ENCODE measurements around the gene GPX6. TPM values are rescaled to one million over a fixed set of nuclear protein-coding genes. Genes with fewer than 3 reads are reported as not detected.

Gene GPX6
- total and polyA plus RNA-seq, 2 donors (not counting 3 experiments of a cell fraction or from before 2014, with no cell fraction given), result not detected

DNA sequence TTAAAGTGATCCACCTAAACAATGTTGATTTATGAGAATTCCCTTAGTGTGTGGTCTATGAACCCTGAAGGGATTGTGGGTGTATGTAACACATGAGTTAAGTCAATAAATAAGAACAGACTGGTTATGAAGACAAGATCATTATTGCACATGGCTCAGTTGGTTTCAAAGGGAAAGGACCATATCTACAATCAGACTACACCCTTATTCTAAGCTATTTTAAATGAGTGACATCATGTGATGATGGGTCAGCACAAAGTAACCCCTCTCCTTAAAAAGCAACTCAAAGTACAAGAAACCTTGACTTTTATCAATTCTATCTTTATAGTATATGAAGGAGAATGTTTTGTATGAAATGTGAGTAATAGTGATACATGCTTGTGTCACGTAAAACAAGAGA lies 57.0 kb downstream of the GPX6 start:
- dilution Hi-C loops (cut with MboI; ENCODE audit: extremely low pct_ligation_motif_present, low sequenced_read_pairs), result no loop called here
- Histone ChIP-seq H3K4me1 (ENCODE audit: control insufficient read depth, extremely low read depth, insufficient read depth, low read length) (no peaks in the 10 kb centered on the region), H2AFZ (ENCODE audit: low read depth, low read length) (no peak overlapping the region), H3K9me1 (replicated peaks; ENCODE audit: control insufficient read depth, extremely low read depth, insufficient read depth, low read length) (no peaks in the 10 kb centered on the region), H3K9ac (replicated peaks; ENCODE audit: extremely low read depth, insufficient read depth, low read length) (no peak overlapping the region), H3K27me3 (ENCODE audit: control insufficient read depth in 2 of 2, insufficient read depth in 2 of 2, low read length in 2 of 2) (peaks cover 6 to 10% of the 10 kb centered on the region in 2 experiments), H3K79me2 (ENCODE audit: control insufficient read depth, insufficient read depth, low read length) (no peaks in the 10 kb centered on the region), H3K4me2 (ENCODE audit: insufficient read depth, low read length) (no peak overlapping the region), H3K27ac (ENCODE audit: insufficient read depth, low read depth, low read length) (no peak overlapping the region), H3K36me3 (ENCODE audit: control insufficient read depth in 2 of 2, extremely low read depth in 1 of 2, insufficient read depth in 2 of 2, low read length in 2 of 2) (no peaks in the 10 kb centered on the region), H3K9me3 (replicated peaks; ENCODE audit: control insufficient read depth, insufficient read depth, low read length) (no peaks in the 10 kb centered on the region), H4K20me1 (replicated peaks; ENCODE audit: control insufficient read depth, extremely low read depth, insufficient read depth, low read length) (no peaks in the 10 kb centered on the region), H3K4me3 (replicated peaks in 1 of 3; ENCODE audit: insufficient read depth in 1 of 3, low read depth in 1 of 3, low read length in 3 of 3) (no peak overlapping the region)
- no peak for DNase-seq (ENCODE audit: low read depth, low spot score)
- CTCF ChIA-PET, result no interaction called here
- intact Hi-C loops (cut with micrococcal nuclease), result no loop called here
- FAIRE-seq, result no peak
- POLR2A ChIA-PET, result no interaction called here
- TF ChIP-seq EZH2 (IDR thresholded peaks at IDR 0.05; ENCODE audit: borderline replicate concordance, low read depth, low read length, severe bottlenecking), result no peak
- TF ChIP-seq MYC (IDR thresholded peaks at IDR 0.05; ENCODE audit: low read depth, low read length), result no peak
- TF ChIP-seq GATA2 (IDR thresholded peaks at IDR 0.05; ENCODE audit: insufficient read depth, insufficient read length, low read depth, low read length), result no peak
- TF ChIP-seq, protein P1, sequence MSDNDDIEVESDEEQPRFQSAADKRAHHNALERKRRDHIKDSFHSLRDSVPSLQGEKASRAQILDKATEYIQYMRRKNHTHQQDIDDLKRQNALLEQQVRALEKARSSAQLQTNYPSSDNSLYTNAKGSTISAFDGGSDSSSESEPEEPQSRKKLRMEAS (IDR thresholded peaks at IDR 0.05; ENCODE audit: insufficient read depth, insufficient read length), result no peak
- TF ChIP-seq, protein P2, sequence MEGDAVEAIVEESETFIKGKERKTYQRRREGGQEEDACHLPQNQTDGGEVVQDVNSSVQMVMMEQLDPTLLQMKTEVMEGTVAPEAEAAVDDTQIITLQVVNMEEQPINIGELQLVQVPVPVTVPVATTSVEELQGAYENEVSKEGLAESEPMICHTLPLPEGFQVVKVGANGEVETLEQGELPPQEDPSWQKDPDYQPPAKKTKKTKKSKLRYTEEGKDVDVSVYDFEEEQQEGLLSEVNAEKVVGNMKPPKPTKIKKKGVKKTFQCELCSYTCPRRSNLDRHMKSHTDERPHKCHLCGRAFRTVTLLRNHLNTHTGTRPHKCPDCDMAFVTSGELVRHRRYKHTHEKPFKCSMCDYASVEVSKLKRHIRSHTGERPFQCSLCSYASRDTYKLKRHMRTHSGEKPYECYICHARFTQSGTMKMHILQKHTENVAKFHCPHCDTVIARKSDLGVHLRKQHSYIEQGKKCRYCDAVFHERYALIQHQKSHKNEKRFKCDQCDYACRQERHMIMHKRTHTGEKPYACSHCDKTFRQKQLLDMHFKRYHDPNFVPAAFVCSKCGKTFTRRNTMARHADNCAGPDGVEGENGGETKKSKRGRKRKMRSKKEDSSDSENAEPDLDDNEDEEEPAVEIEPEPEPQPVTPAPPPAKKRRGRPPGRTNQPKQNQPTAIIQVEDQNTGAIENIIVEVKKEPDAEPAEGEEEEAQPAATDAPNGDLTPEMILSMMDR (IDR thresholded peaks at IDR 0.05; ENCODE audit: extremely low read depth in 1 of 2, insufficient read depth in 1 of 2, low read depth in 1 of 2, low read length in 2 of 2), result no peak
- TF ChIP-seq FOS (IDR thresholded peaks at IDR 0.05; ENCODE audit: borderline replicate concordance, insufficient read depth, low read length), result no peak
- no TSS peak for BruUV-seq (replicated peaks)

Other genes with a start within 250 kb of the GPX6 start
- gene ZSCAN26, start 248.7 kb downstream of the GPX6 start, total RNA-seq, result 12.7 and 14.1 TPM in 2 replicates
- 11.2 and 12.8 TPM in 2 replicates for gene ZSCAN26, start 248.7 kb downstream of the GPX6 start, polyA plus RNA-seq
- gene PGBD1, start 234.2 kb downstream of the GPX6 start, total RNA-seq, result 9.6 and 10.1 TPM in 2 replicates
- gene PGBD1, start 234.2 kb downstream of the GPX6 start, polyA plus RNA-seq, result 3.4 and 4.2 TPM in 2 replicates
- gene ZSCAN31, start 179.6 kb downstream of the GPX6 start, total RNA-seq, result 19.5 and 23.0 TPM in 2 replicates
- 11.0 and 12.9 TPM in 2 replicates for gene ZSCAN31, start 179.6 kb downstream of the GPX6 start, polyA plus RNA-seq
- 4.9 and 6.9 TPM in 2 replicates for gene ZKSCAN3, start 165.8 kb downstream of the GPX6 start, total RNA-seq
- gene ZKSCAN3, start 165.8 kb downstream of the GPX6 start, polyA plus RNA-seq, result 2.5 and 2.7 TPM in 2 replicates
- gene ZSCAN12, start 116.0 kb downstream of the GPX6 start, total RNA-seq, result 4.2 and 4.4 TPM in 2 replicates
- 1.1 and 1.3 TPM in 2 replicates for gene ZSCAN12, start 116.0 kb downstream of the GPX6 start, polyA plus RNA-seq
- 1.6 and 1.7 TPM in 2 replicates for gene ZSCAN23, start 72.3 kb downstream of the GPX6 start, total RNA-seq
- gene ZSCAN23, start 72.3 kb downstream of the GPX6 start, polyA plus RNA-seq, result 0.28 and 0.53 TPM in 2 replicates
- gene GPX5, start 10.1 kb upstream of the GPX6 start, total RNA-seq, result not detected in 2 replicates
- not detected in 2 replicates for gene GPX5, start 10.1 kb upstream of the GPX6 start, polyA plus RNA-seq

All from endothelial cell of umbilical vein (primary cell).